Osteoblast (primary cell): Measurements from ENCODE around the gene ZNF740. TPM values are rescaled to one million over a fixed set of nuclear protein-coding genes. Genes with fewer than 3 reads are reported as not detected.
"Not testable (repeated sequence)": the region's sequence is repeated elsewhere in the genome, so short reads cannot be mapped to it uniquely, and the experiment has no call there.

ENCODE experiments used
- DNase-seq: peaks from one replicate; pipeline ENCODE4 v3.0.0; 2011; ENCODE audit warnings: low spot score, mixed read lengths; ENCODE audit not compliant: insufficient read length; ENCODE audit errors: missing footprints
- H2AFZ ChIP-seq: 2 replicates; pipeline ENCODE4 v1.6.0; 2011; ENCODE audit warnings: mild to moderate bottlenecking, low read length
- H3K27ac ChIP-seq: 2 replicates; pipeline ENCODE4 v1.5.1; 2011; ENCODE audit warnings: mild to moderate bottlenecking, low read depth, low read length, moderate library complexity
- H3K27me3 ChIP-seq: 2 replicates; pipeline ENCODE4 v1.6.0; 2012; ENCODE audit warnings: mild to moderate bottlenecking, control low read depth, inconsistent platforms, low read length, moderate library complexity; ENCODE audit not compliant: insufficient read depth
- H3K36me3 ChIP-seq: 2 replicates; pipeline ENCODE4 v1.5.1; 2011; ENCODE audit warnings: mild to moderate bottlenecking, low read length, control low read depth, moderate library complexity; ENCODE audit not compliant: insufficient read depth
- H3K4me1 ChIP-seq: 2 replicates; pipeline ENCODE4 v1.5.1; 2011; ENCODE audit warnings: mild to moderate bottlenecking, low read length, control low read depth, moderate library complexity; ENCODE audit not compliant: insufficient read depth
- H3K4me2 ChIP-seq: 2 replicates; pipeline ENCODE4 v1.6.0; 2011; ENCODE audit warnings: mild to moderate bottlenecking, low read length; ENCODE audit not compliant: insufficient read depth
- H3K4me3 ChIP-seq: fragments of 200-600 bp; sonication (generic); 3 replicates; pipeline ENCODE4 v1.5.1; 2012; ENCODE audit warnings: mild to moderate bottlenecking, low read length, inconsistent platforms; ENCODE audit not compliant: insufficient read depth
- H3K79me2 ChIP-seq: 2 replicates; pipeline ENCODE4 v1.6.0; 2012; ENCODE audit warnings: mild to moderate bottlenecking, low read length, control low read depth, inconsistent platforms; ENCODE audit not compliant: insufficient read depth
- H3K9me3 ChIP-seq: 2 replicates; pipeline ENCODE4 v1.5.1; 2011; ENCODE audit warnings: low read depth, low read length, control low read depth
- H4K20me1 ChIP-seq: 2 replicates; pipeline ENCODE4 v1.6.0; 2012; ENCODE audit warnings: mild to moderate bottlenecking, low read length, control low read depth; ENCODE audit not compliant: insufficient read depth
- total RNA-seq: library from RNA; depleted of rRNA; stranded (reverse); fragments of >200 nt; gene quantifications from 2 replicates; pipeline ENCODE4 v1.2.3, GENCODE V29; 2012
- TF ChIP-seq, protein P1 (sequence below): IDR thresholded peaks from 2 replicates; pipeline ENCODE4 v1.5.1; 2011; ENCODE audit warnings: mild to moderate bottlenecking, low read depth, low read length, moderate library complexity; ENCODE audit errors: extremely low read depth

Gene ZNF740
- total RNA-seq, 1 donor = 19.5 TPM

DNA sequence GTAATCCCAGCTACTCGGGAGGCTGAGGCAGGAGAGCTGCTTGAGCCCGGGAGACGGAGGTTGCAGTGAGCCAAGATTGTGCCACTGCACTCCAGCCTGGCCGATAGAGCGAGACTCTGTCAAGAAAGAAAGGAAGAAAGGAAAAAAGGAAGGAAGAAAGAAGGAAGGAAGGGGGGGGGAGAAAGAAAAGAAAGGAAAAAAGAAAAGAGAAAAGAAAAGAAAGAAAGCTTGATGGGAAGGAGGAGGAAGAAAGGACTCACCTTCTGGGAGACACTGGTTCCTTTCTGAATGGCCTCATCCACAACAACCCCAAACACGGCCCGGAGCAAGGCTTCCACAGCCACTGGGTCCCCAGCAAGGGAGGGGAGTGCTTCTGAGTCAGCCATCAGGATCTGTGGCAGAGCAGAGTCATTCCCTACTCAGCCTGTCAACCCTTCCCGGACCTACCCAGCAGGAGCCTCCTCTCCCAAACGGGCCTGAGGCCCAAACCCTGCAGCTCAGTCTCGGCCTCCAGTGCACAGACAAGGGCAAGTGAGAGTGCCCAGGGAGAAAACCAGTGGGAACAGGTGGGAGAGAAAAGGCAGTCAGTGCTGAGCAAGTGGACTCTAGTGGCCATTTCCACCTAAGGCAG lies 7.3 kb upstream of the ZNF740 start:
- Histone ChIP-seq H3K79me2 (peaks cover 2% of the 10 kb centered on the region), H3K36me3 (peaks cover 10% of the 10 kb centered on the region), H3K27ac (peak overlapping the region; percentile 63), H3K4me2 (peak overlapping the region; percentile 37), H3K9me3 (no peaks in the 10 kb centered on the region), H3K4me1 (peaks cover 42% of the 10 kb centered on the region), H4K20me1 (no peaks in the 10 kb centered on the region), H3K27me3 (no peaks in the 10 kb centered on the region), H2AFZ (peak overlapping the region; percentile 86), H3K4me3 (no peak overlapping the region)
- TF ChIP-seq, protein P1, sequence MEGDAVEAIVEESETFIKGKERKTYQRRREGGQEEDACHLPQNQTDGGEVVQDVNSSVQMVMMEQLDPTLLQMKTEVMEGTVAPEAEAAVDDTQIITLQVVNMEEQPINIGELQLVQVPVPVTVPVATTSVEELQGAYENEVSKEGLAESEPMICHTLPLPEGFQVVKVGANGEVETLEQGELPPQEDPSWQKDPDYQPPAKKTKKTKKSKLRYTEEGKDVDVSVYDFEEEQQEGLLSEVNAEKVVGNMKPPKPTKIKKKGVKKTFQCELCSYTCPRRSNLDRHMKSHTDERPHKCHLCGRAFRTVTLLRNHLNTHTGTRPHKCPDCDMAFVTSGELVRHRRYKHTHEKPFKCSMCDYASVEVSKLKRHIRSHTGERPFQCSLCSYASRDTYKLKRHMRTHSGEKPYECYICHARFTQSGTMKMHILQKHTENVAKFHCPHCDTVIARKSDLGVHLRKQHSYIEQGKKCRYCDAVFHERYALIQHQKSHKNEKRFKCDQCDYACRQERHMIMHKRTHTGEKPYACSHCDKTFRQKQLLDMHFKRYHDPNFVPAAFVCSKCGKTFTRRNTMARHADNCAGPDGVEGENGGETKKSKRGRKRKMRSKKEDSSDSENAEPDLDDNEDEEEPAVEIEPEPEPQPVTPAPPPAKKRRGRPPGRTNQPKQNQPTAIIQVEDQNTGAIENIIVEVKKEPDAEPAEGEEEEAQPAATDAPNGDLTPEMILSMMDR = no peak
- DNase-seq = peak; percentile 95

DNA sequence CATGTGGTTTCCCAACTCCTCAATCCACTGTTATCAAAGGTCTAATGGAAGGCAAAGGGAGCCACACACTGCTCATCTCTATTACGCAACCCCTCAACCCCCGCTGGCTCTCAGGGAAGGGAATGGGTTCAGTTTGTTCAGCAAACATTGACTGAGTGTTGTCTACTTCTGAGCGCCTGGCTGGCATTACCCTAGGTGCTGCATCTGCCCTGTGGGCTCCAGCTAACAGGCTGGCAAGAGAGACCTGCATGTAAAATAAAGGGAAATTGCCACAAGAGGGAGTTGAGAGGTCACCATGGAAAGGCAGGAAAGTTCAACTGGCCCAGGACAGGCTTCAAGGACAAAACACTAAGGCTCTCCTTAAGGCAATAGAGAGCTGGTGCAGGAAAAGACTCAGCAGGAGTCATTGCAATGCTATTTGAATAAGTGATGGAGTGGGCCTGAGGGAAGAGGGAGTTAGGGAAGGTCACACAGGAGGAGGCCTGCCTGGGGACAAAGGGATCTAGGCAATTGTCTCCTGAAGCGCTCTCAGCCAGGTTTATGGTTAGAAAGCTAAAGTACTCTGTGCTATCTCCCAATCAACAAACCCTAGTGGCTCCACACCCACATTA lies 5.5 kb upstream of the ZNF740 start:
- H2AFZ ChIP-seq = peak overlapping the region; percentile 12
- peaks cover 5% of the 10 kb centered on the region for H3K36me3 ChIP-seq
- peak overlapping the region; percentile 34 for H3K27ac ChIP-seq
- peaks cover 51% of the 10 kb centered on the region for H3K4me1 ChIP-seq
- peak overlapping the region; percentile 5 for H3K4me2 ChIP-seq
- TF ChIP-seq, protein P1 = peak; percentile 30
- no peak overlapping the region for H3K4me3 ChIP-seq
- DNase-seq = peak; percentile 74
- no peaks in the 10 kb centered on the region for H3K9me3 ChIP-seq
- H3K27me3 ChIP-seq = no peaks in the 10 kb centered on the region
- H3K79me2 ChIP-seq = peaks cover 6% of the 10 kb centered on the region
- no peaks in the 10 kb centered on the region for H4K20me1 ChIP-seq

DNA sequence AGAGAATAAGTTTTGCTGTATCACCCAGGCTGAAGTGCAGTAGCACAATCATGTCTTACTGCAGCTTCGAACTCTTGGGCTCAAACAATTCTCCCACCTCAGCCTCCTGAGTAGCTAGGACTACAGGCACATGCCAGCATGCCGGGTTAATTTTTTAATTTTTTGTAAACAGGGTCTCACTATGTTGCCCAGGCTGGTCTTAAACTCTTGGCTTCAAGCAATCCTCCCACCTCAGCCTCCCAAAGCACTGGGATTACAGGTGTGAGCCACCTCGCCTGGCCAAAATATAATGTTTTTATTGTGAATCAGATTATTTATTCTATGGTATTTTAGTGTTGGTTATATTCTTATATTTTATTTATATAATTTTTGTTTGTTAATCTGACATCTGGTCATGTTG lies 3.8 kb upstream of the ZNF740 start:
- DNase-seq = no peak
- no peak overlapping the region for H2AFZ ChIP-seq
- peaks cover 49% of the 10 kb centered on the region for H3K4me1 ChIP-seq
- no peak overlapping the region for H3K27ac ChIP-seq
- no peak overlapping the region for H3K4me2 ChIP-seq
- H3K27me3 ChIP-seq = no peaks in the 10 kb centered on the region
- H3K9me3 ChIP-seq = no peaks in the 10 kb centered on the region
- no peak overlapping the region for H3K4me3 ChIP-seq
- peaks cover 1% of the 10 kb centered on the region for H4K20me1 ChIP-seq
- TF ChIP-seq, protein P1 = no peak
- peaks cover 8% of the 10 kb centered on the region for H3K79me2 ChIP-seq
- no peaks in the 10 kb centered on the region for H3K36me3 ChIP-seq

DNA sequence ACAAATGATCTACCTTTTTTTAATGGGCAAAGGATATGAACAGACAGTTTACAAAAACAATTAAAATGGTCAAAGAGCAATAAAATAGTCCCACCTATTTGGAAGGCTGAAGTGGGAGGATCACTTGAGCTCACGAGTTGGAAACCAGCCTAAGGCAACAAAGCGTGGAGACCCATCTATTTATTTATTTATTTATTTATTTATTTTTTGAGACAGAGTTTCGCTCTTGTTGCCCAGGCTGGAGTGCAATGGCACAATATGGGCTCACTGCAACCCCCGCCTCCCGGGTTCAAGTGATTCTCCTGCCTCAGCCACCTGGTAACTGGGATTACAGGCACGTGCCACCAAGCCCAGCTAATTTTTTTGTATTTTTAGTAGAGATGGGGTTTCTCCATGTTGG lies 3.1 kb upstream of the ZNF740 start:
- H3K36me3 ChIP-seq, H3K9me3 ChIP-seq, H2AFZ ChIP-seq, H3K4me3 ChIP-seq, H3K4me2 ChIP-seq, DNase-seq, H3K27ac ChIP-seq, H3K27me3 ChIP-seq, H4K20me1 ChIP-seq: not testable (repeated sequence)
- Histone ChIP-seq H3K4me1 (peaks cover 49% of the 10 kb centered on the region), H3K79me2 (peaks cover 15% of the 10 kb centered on the region)

DNA sequence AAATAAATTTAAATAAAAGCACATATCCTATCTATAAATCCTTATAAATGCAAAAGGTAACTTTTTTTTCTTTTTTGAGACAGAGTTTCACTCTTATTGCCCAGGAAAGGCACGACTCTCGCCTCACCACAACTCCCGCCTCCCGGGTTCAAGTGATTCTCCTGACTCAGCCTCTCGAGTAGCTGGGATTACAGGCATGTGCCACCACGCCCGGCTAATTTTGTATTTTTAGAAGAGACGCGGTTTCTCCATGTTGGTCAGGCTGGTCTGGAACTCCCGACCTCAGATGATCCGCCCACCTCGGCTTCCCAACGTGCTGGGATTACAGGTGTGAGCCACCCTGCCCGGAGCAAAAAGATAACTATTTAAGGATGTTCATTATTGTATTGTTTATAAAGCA lies 1.7 kb upstream of the ZNF740 start:
- H3K4me3 ChIP-seq, H2AFZ ChIP-seq, H3K4me2 ChIP-seq, H3K27ac ChIP-seq, H3K27me3 ChIP-seq, DNase-seq, H3K9me3 ChIP-seq: not testable (repeated sequence)
- peaks cover 19% of the 10 kb centered on the region for H3K36me3 ChIP-seq
- H3K4me1 ChIP-seq = peaks cover 49% of the 10 kb centered on the region
- H3K79me2 ChIP-seq = peaks cover 27% of the 10 kb centered on the region
- H4K20me1 ChIP-seq = peaks cover 15% of the 10 kb centered on the region
